Lung (tissue), 12 donors: ENCODE measurements around the gene FAAP100. TPM values are rescaled to one million over a fixed set of nuclear protein-coding genes. Genes with fewer than 3 reads are reported as not detected.
A peak's percentile ranks its signal among the peaks of the same experiment; 100 is the strongest.

Experiments used
- ATAC-seq: fragments of 200-7000 bp; cut with Tn5 transposase; one replicate; pipeline ENCODE4 v1.9.1; 2020; ENCODE audit warnings: moderate number of reproducible peaks; ENCODE audit not compliant: insufficient read depth, low FRiP score
- DNase-seq, 3 donors: peaks; one replicate each; pipeline ENCODE4 v3.0.0-alpha.2; 2013 to 2017
- H3K27ac ChIP-seq, 2 donors: one replicate each; pipeline ENCODE4 v1.5.1; 2013; ENCODE audit warnings: mild to moderate bottlenecking in 2 of 2, moderate library complexity in 2 of 2, control low read depth in 1 of 2, inconsistent platforms in 1 of 2, low read depth in 1 of 2, low read length in 1 of 2
- H3K27me3 ChIP-seq, 3 donors: one replicate each; pipeline ENCODE4 v1.5.1; 2013; ENCODE audit warnings: low read length in 2 of 3; ENCODE audit not compliant: control insufficient read depth in 3 of 3, insufficient read depth in 3 of 3
- H3K36me3 ChIP-seq, 4 donors: one replicate each; pipeline ENCODE4 v1.5.1; 2013; ENCODE audit warnings: low read length in 4 of 4, mild to moderate bottlenecking in 1 of 4, moderate library complexity in 1 of 4; ENCODE audit not compliant: control insufficient read depth in 4 of 4, insufficient read depth in 4 of 4
- H3K4me1 ChIP-seq, 5 donors: one replicate each; pipeline ENCODE4 v1.5.1; 2013; ENCODE audit warnings: low read length in 5 of 5, mild to moderate bottlenecking in 2 of 5, moderate library complexity in 1 of 5; ENCODE audit not compliant: control insufficient read depth in 5 of 5, insufficient read depth in 5 of 5
- H3K4me3 ChIP-seq: one replicate; pipeline ENCODE4 v1.5.1; 2013; ENCODE audit warnings: mild to moderate bottlenecking, control low read depth, moderate library complexity
- H3K9ac ChIP-seq, 2 donors: one replicate each; pipeline ENCODE4 v1.5.1; 2013; ENCODE audit warnings: low read length in 2 of 2, control low read depth in 1 of 2; ENCODE audit not compliant: insufficient read depth in 1 of 2
- H3K9me3 ChIP-seq, 4 donors: one replicate each; pipeline ENCODE4 v1.5.1; 2013; ENCODE audit warnings: low read length in 3 of 4, mild to moderate bottlenecking in 1 of 4, moderate library complexity in 1 of 4; ENCODE audit not compliant: control insufficient read depth in 4 of 4, insufficient read depth in 3 of 4
- WGBS, 2 donors: extraction: QIAGEN DNeasy Blood & Tissue Kit; methylation state at CpG; one replicate each; pipeline ENCODE4 v1.1.7; 2013; 5-methylcytosine and 5-hydroxymethylcytosine counted together
- polyA plus RNA-seq, 2 donors: library from polyadenylated mRNA; stranded (reverse); fragments of 200-250 nt; gene quantifications; one replicate each; pipeline ENCODE4 v1.2.1, GENCODE V29; 2013
- total RNA-seq, 2 donors: library from RNA; depleted of rRNA in 1 of 2; stranded (reverse); fragments of >200 nt in 1 of 2; gene quantifications; one replicate each; pipeline ENCODE4 v1.2.1, GENCODE V29; 2014 to 2021
- TF ChIP-seq, protein P1 (sequence below): IDR thresholded peaks from 2 replicates; pipeline ENCODE4 v1.5.1; 2012; ENCODE audit warnings: mild to moderate bottlenecking; ENCODE audit errors: control extremely low read depth, extremely low read depth
- donor health status: control.
- donor health status: control.
- donor health status: Bipolar disorder and iron deficiency.
- donor health status: healthy.
- donor health status: DM: yes; HTN: yes; CAD: no.

Gene FAAP100
- total and polyA plus RNA-seq, 4 donors: 20.8 to 34.4 (median 25.4) TPM

DNA sequence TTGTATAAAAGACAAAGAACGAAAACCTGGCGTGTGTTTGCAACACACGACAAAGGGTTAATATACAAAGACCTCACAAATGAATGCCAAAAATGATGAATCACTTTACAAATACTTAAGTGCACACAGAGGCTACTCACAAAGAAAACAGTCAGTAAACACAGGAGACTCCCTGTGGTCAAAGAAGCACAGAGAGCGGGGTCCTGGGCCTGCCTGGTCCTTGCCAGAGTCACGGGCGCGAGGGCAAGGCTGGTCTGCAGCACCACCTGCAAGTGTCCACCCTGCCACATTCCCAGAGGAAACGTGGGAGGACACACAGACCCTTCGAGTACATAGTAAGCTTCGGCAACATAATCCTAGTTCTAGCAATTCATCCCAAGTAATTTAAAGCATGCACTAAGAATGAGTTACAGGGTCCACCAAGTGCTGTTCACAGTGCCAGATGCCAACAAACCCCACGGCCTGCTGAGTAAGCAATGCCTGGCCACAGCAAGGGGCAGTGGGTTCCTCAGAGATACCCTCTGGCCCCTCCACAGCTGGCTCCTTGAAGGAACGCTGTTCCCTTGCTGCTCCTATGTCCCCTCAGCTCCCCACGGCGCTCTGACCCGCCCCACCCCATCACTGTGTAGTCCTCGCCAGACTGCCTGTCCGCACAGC lies 24.6 kb upstream of the FAAP100 start:
- 74 to 85% methylated on average over 17 of the region's 17 CpGs for WGBS, 2 donors
- Histone ChIP-seq H3K27ac (peak overlapping the region in 1 of 2 donors; percentile 58), H3K4me3 (no peak overlapping the region), H3K36me3 (peaks cover 0 to 34% (median 16%) of the 10 kb centered on the region in 4 donors), H3K4me1 (peaks cover 0 to 8% (median 0%) of the 10 kb centered on the region in 5 donors), H3K27me3 (no peaks in the 10 kb centered on the region), H3K9me3 (no peaks in the 10 kb centered on the region), H3K9ac (no peak overlapping the region)
- DNase-seq: no peak
- TF ChIP-seq, protein P1, sequence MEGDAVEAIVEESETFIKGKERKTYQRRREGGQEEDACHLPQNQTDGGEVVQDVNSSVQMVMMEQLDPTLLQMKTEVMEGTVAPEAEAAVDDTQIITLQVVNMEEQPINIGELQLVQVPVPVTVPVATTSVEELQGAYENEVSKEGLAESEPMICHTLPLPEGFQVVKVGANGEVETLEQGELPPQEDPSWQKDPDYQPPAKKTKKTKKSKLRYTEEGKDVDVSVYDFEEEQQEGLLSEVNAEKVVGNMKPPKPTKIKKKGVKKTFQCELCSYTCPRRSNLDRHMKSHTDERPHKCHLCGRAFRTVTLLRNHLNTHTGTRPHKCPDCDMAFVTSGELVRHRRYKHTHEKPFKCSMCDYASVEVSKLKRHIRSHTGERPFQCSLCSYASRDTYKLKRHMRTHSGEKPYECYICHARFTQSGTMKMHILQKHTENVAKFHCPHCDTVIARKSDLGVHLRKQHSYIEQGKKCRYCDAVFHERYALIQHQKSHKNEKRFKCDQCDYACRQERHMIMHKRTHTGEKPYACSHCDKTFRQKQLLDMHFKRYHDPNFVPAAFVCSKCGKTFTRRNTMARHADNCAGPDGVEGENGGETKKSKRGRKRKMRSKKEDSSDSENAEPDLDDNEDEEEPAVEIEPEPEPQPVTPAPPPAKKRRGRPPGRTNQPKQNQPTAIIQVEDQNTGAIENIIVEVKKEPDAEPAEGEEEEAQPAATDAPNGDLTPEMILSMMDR: no peak
- peak; percentile 48 for ATAC-seq

DNA sequence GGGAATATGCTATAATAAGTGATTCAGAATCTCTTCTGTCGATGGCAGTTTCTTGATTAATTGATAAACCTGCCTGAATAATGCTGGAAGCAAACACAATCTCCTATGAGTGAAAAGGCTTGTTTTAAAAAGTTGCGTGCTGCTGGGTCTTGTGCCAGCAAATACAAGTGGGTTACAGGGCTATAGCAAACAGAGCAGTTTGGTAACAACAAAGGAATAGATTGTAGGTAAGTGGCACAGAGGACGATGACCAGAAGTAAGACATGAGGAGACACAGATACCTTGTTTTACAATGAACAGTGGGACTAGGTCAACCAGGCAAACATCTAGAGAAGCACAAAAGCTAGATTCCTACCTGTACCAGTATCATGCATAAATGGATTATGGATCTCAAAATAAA lies 23.7 kb upstream of the FAAP100 start:
- Histone ChIP-seq H3K4me3 (no peak overlapping the region), H3K4me1 (peaks cover 0 to 8% (median 0%) of the 10 kb centered on the region in 5 donors), H3K27me3 (no peaks in the 10 kb centered on the region), H3K9me3 (no peaks in the 10 kb centered on the region), H3K27ac (no peak overlapping the region), H3K9ac (no peak overlapping the region), H3K36me3 (peaks cover 6 to 38% (median 19%) of the 10 kb centered on the region in 4 donors)
- WGBS, 2 donors: 71 to 92% methylated on average over 3 of the region's 3 CpGs
- ATAC-seq (no peak), DNase-seq (no peak)
- TF ChIP-seq, protein P1: no peak

GRCh38 chr17:81574643-81574956 lies 22.4 kb upstream of the FAAP100 start:
- no peak for ATAC-seq
- TF ChIP-seq, protein P1: no peak
- peaks cover 10 to 41% (median 29%) of the 10 kb centered on the region in 4 donors for H3K36me3 ChIP-seq

More at GRCh38 chr17:81574643-81574956, 22.4 kb upstream of the FAAP100 start:
- Histone ChIP-seq H3K4me1 (peaks cover 0 to 8% (median 0%) of the 10 kb centered on the region in 5 donors), H3K4me3 (no peak overlapping the region), H3K9ac (no peak overlapping the region), H3K27ac (no peak overlapping the region), H3K9me3 (no peaks in the 10 kb centered on the region), H3K27me3 (no peaks in the 10 kb centered on the region)
- 88 to 92% methylated on average over 8 of the region's 8 CpGs for WGBS, 2 donors
- DNase-seq: no peak
